CD4-positive, alpha-beta memory T cell (primary cell): ENCODE data around the gene FAAH. TPM values are rescaled to one million over a fixed set of nuclear protein-coding genes. Genes with fewer than 3 reads are reported as not detected.
A peak's percentile ranks its signal among the peaks of the same experiment; 100 is the strongest.

Experiments used
- CTCF ChIA-PET: fragments of 350-600 bp; sonication (Branson Sonifier 250); formaldehyde crosslinking; loops from one replicate; lab custom pipeline; 2021; ENCODE audit warnings: inconsistent platforms; ENCODE audit not compliant: partially characterized antibody; lab: Charles Lee
- POLR2A ChIA-PET: fragments of 350-600 bp; sonication (Branson Sonifier 250); formaldehyde crosslinking; loops from one replicate; lab custom pipeline; 2021; ENCODE audit not compliant: partially characterized antibody; lab: Charles Lee
- DNase-seq, 5 donors: peaks; one replicate each; pipeline versions ENCODE4 v3.0.0 to v3.0.0-alpha.2; 2020 to 2022; ENCODE audit warnings: mixed read lengths in 1 of 5
- H3K27ac ChIP-seq: one replicate; pipeline ENCODE4 v1.7.0; 2013; ENCODE audit warnings: low read depth, low read length
- H3K27me3 ChIP-seq: 2 replicates; pipeline ENCODE4 v1.7.0; 2013; ENCODE audit warnings: mild to moderate bottlenecking, low read length, moderate library complexity; ENCODE audit not compliant: insufficient read depth
- H3K36me3 ChIP-seq: 2 replicates; pipeline ENCODE4 v1.7.0; 2013; ENCODE audit warnings: mild to moderate bottlenecking, low read length, moderate library complexity; ENCODE audit not compliant: insufficient read depth
- H3K4me1 ChIP-seq: 2 replicates; pipeline ENCODE4 v1.7.0; 2013; ENCODE audit warnings: mild to moderate bottlenecking, low read length, moderate library complexity; ENCODE audit not compliant: insufficient read depth
- H3K4me3 ChIP-seq, 2 donors: one replicate each; pipeline ENCODE4 v1.7.0; 2013; ENCODE audit warnings: low read length in 2 of 2, mild to moderate bottlenecking in 1 of 2
- H3K9me3 ChIP-seq, 2 donors: one replicate each; pipeline ENCODE4 v1.7.0; 2013; ENCODE audit warnings: low read length in 2 of 2, control low read depth in 1 of 2; ENCODE audit not compliant: control insufficient read depth in 1 of 2
- H3K27ac Mint-ChIP-seq, 7 donors: one replicate each; pipeline ENCODE4 v1.8.0; 2020 to 2021; ENCODE audit warnings: mixed read lengths in 7 of 7, mild to moderate bottlenecking in 6 of 7, inconsistent platforms in 3 of 7, moderate library complexity in 3 of 7
- H3K27me3 Mint-ChIP-seq, 2 donors: one replicate each; pipeline ENCODE4 v1.8.0; 2020 to 2021; ENCODE audit warnings: mixed read lengths in 2 of 2
- H3K36me3 Mint-ChIP-seq, 2 donors: one replicate each; pipeline ENCODE4 v1.8.0; 2020 to 2021; ENCODE audit warnings: mixed read lengths in 2 of 2, inconsistent platforms in 1 of 2, mild to moderate bottlenecking in 1 of 2
- H3K4me1 Mint-ChIP-seq, 4 donors: one replicate each; pipeline ENCODE4 v1.8.0; 2020 to 2021; ENCODE audit warnings: mixed read lengths in 4 of 4, mild to moderate bottlenecking in 1 of 4
- H3K4me3 Mint-ChIP-seq, 8 donors: one replicate each; pipeline ENCODE4 v1.8.0; 2020 to 2021; ENCODE audit warnings: mixed read lengths in 8 of 8, mild to moderate bottlenecking in 7 of 8, moderate library complexity in 6 of 8, inconsistent platforms in 3 of 8
- H3K9me3 Mint-ChIP-seq, 8 donors: one replicate each; pipeline ENCODE4 v1.8.0; 2020 to 2021; ENCODE audit warnings: mixed read lengths in 8 of 8, mild to moderate bottlenecking in 5 of 8, inconsistent platforms in 3 of 8, moderate library complexity in 1 of 8
- intact Hi-C: fragments of 100-400 bp; cut with micrococcal nuclease; formaldehyde crosslinking; loops from one replicate; pipeline ENCODE4 v1.15.1; 2023
- polyA plus RNA-seq, 2 donors: library from polyadenylated mRNA; unstranded; fragments of 300-500 nt; fragmentation: Illumina TruSeq; gene quantifications; one replicate each; pipeline ENCODE4 v1.2.3, GENCODE V29; 2021
- total RNA-seq, 2 experiments: library from RNA; stranded (reverse); gene quantifications; one replicate each; pipeline ENCODE4 v1.2.3, GENCODE V29; 2021

The FAAH gene
- total and polyA plus RNA-seq, 4 experiments from 2014 or later, result 2.0 to 10.7 (median 5.9) TPM

DNA sequence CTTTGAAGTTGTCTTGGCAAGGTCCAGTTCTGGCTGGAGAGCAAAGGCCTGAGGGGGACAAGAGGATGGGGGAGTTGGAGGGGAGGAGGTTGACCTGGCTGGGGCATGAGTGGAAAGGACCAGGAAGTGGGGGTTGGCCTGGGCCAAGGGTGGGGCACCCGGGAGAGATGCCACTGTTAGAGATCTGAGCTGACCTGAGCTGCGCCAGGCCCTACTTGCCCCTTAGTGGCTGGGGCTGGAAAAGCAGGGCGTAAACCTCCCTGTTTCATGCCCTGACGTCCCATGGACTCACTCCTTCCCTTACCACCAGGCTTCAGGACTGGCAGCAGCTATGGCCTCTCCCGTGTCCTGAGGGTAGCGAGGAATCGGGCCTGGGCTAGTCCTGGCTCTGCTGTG lies 16.9 kb downstream of the FAAH start:
- no peaks in the 10 kb centered on the region for H3K36me3 Mint-ChIP-seq
- DNase-seq, result no peak
- H3K27ac Mint-ChIP-seq, result no peak overlapping the region
- H3K27ac ChIP-seq, result no peak overlapping the region
- CTCF ChIA-PET, result interaction anchor here (7.4 kb wide), 1 partner anchor 117 kb away, joined by 39 read pairs; no protein-coding TSS in a partner anchor
- H3K27me3 Mint-ChIP-seq, result no peaks in the 10 kb centered on the region
- peaks cover 37% of the 10 kb centered on the region for H3K4me1 ChIP-seq
- H3K36me3 ChIP-seq, result no peaks in the 10 kb centered on the region
- no peak overlapping the region for H3K4me3 Mint-ChIP-seq
- no peak overlapping the region for H3K4me3 ChIP-seq
- H3K4me1 Mint-ChIP-seq, result peaks cover 4 to 32% (median 21%) of the 10 kb centered on the region in 4 donors
- POLR2A ChIA-PET, result no interaction called here
- H3K9me3 ChIP-seq, result no peaks in the 10 kb centered on the region
- no peaks in the 10 kb centered on the region for H3K9me3 Mint-ChIP-seq
- H3K27me3 ChIP-seq, result no peaks in the 10 kb centered on the region
- intact Hi-C loops, result no loop called here

DNA sequence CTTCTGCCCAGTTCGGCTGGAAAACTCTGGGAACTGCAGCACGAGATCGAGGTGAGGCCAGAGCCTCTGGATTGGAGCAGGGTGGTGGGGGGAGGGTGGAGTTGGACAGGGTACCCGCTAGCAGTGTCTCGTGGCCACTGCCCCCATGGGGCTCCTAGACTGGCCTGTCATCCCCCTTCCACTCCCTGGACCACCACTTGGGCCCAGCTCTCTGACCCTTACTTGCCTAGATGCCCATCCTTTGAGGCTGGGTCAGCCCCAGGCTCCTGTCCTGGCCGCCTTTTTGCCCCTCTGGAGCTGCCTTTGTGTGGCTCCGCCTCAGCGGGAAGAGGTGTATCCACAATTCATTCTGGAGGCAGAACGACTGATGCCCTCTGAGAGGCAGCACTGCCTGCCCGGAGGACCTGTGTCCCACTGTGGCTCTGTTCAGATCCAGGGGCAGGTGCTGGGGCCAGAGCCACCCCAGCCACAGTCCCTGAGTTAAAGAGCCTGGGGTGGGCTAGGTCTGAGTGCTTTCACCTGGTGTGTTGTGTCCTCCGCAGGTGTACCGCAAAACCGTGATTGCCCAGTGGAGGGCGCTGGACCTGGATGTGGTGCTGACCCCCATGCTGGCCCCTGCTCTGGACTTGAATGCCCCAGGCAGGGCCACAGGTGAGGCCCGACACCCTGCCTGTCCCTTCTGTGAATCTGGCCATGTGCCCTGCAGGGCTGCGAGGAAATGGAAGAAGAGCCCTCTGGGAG lies 17.7 kb downstream of the FAAH start:
- no peaks in the 10 kb centered on the region for H3K9me3 Mint-ChIP-seq
- POLR2A ChIA-PET, result no interaction called here
- Histone ChIP-seq H3K4me3 (no peak overlapping the region), H3K4me1 (peaks cover 33% of the 10 kb centered on the region), H3K27me3 (no peaks in the 10 kb centered on the region), H3K9me3 (no peaks in the 10 kb centered on the region), H3K27ac (no peak overlapping the region), H3K36me3 (no peaks in the 10 kb centered on the region)
- no peaks in the 10 kb centered on the region for H3K27me3 Mint-ChIP-seq
- H3K4me1 Mint-ChIP-seq, result peaks cover 4 to 32% (median 21%) of the 10 kb centered on the region in 4 donors
- no peak overlapping the region for H3K4me3 Mint-ChIP-seq
- intact Hi-C loops, result no loop called here
- peak overlapping the region in 3 of 7 donors; percentile 32 to 70 (median 40) for H3K27ac Mint-ChIP-seq
- no peaks in the 10 kb centered on the region for H3K36me3 Mint-ChIP-seq
- CTCF ChIA-PET, result interaction anchor here (1.3 to 7.4 kb wide), 2 partner anchors 11 to 116 kb away, joined by 3 to 39 read pairs; no protein-coding TSS in a partner anchor
- no peak for DNase-seq

DNA sequence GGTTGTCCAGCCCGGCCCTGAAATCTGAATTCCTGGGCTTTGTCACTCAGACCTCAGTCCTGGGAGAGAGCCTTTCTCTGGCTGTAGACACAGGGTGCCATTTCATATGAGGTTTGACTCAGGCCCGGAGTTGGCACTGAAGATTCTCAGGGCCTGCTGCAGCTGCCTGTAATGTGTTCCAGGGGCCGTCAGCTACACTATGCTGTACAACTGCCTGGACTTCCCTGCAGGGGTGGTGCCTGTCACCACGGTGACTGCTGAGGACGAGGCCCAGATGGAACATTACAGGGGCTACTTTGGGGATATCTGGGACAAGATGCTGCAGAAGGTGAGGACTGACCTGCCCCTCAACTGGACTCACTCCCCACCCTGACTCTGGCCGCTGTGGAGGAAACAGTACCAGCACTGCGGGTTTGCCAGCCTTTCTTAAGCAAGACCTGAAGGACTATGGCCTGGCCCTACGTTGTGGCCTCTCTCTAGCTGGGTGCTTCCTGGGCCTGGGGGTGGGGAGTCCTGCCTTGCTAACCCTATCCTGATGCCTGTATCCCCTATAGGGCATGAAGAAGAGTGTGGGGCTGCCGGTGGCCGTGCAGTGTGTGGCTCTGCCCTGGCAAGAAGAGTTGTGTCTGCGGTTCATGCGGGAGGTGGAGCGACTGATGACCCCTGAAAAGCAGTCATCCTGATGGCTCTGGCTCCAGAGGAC lies 18.9 kb downstream of the FAAH start:
- Histone ChIP-seq H3K27ac (no peak overlapping the region), H3K9me3 (no peaks in the 10 kb centered on the region), H3K27me3 (no peaks in the 10 kb centered on the region), H3K36me3 (no peaks in the 10 kb centered on the region), H3K4me1 (peaks cover 23% of the 10 kb centered on the region), H3K4me3 (no peak overlapping the region)
- Mint-ChIP-seq H3K9me3 (no peaks in the 10 kb centered on the region), H3K27ac (peak overlapping the region; percentile 22 to 94 (median 80)), H3K36me3 (no peaks in the 10 kb centered on the region), H3K4me1 (peaks cover 0 to 28% (median 17%) of the 10 kb centered on the region in 4 donors), H3K4me3 (no peak overlapping the region), H3K27me3 (no peaks in the 10 kb centered on the region)
- intact Hi-C loops, result no loop called here
- no peak for DNase-seq
- ChIA-PET POLR2A (interaction anchor here (4.1 kb wide), 1 partner anchor 11 kb away, joined by 45 read pairs; no protein-coding TSS in a partner anchor), CTCF (interaction anchor here (0.8 to 3.0 kb wide), 4 partner anchors 9 to 26 kb away, joined by 3 to 15 read pairs (median 4); no protein-coding TSS in a partner anchor)

DNA sequence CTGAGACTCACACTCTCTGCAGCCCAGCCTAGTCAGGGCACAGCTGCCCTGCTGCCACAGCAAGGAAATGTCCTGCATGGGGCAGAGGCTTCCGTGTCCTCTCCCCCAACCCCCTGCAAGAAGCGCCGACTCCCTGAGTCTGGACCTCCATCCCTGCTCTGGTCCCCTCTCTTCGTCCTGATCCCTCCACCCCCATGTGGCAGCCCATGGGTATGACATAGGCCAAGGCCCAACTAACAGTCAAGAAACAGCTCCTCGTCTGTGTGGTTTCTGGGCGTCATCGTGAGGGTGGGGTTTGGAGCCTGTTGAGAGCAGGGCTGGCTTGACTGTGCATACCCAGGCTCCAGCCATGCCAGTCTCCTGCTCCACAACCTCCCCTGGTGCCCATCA lies 19.5 kb downstream of the FAAH start:
- H3K4me1 Mint-ChIP-seq, result peaks cover 0 to 32% (median 17%) of the 10 kb centered on the region in 4 donors
- Histone ChIP-seq H3K27me3 (no peaks in the 10 kb centered on the region), H3K9me3 (no peaks in the 10 kb centered on the region), H3K27ac (no peak overlapping the region), H3K4me1 (peaks cover 23% of the 10 kb centered on the region), H3K36me3 (no peaks in the 10 kb centered on the region), H3K4me3 (no peak overlapping the region)
- H3K9me3 Mint-ChIP-seq, result no peaks in the 10 kb centered on the region
- intact Hi-C loops, result no loop called here
- H3K4me3 Mint-ChIP-seq, result peak overlapping the region in 1 of 8 donors; percentile 24
- ChIA-PET POLR2A (interaction anchor here (4.1 kb wide), 1 partner anchor 10 kb away, joined by 45 read pairs; no protein-coding TSS in a partner anchor), CTCF (interaction anchor here (0.8 to 3.0 kb wide), 4 partner anchors 9 to 26 kb away, joined by 3 to 15 read pairs (median 4); no protein-coding TSS in a partner anchor)
- H3K27me3 Mint-ChIP-seq, result no peaks in the 10 kb centered on the region
- no peaks in the 10 kb centered on the region for H3K36me3 Mint-ChIP-seq
- DNase-seq, result peak; percentile 36 to 79 (median 46)
- peak overlapping the region in 6 of 7 donors; percentile 22 to 94 (median 85) for H3K27ac Mint-ChIP-seq

DNA sequence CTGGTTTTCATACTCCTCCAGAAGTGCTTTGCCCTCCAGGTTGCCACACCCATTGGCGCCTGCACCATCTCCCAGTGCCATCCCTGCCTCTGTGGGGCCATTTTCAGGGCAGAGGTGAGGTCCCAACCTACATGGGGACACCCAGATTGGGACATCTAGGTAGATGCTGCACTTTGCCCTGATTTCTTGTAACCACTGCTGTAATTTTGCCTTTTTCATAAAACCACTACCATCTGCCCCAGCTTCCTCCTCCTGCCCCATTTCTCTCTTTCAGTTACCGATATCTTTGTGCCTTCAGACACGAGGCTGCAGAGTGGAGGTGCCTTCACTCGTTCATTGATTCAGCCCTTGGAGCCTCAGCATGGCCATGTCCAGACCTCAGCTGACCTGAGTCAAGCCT lies 21.4 kb downstream of the FAAH start:
- peak overlapping the region; percentile 30 to 93 (median 82) for H3K27ac Mint-ChIP-seq

DNA sequence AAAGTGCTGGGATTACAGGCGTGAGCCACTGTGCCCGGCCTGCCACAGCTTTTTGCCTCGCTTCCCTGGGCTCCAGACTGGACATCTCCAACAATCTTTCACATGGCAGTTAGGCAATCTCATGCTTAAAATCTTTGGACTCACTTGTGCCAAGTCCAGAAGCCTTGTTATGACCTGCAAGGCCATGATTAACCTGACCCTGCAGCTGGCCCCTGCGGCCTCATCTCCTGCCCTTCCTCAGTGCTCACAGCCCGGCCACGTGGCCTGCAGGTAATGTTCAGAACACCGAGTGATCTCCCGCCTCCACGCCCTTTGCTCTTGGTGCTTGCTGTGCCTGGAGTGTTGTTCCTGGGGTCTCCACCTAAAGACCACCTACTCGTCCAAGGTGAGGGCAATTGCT lies 24.9 kb downstream of the FAAH start:
- no peaks in the 10 kb centered on the region for H3K9me3 ChIP-seq
- Mint-ChIP-seq H3K9me3 (peaks cover 0 to 2% (median 0%) of the 10 kb centered on the region in 8 donors), H3K27ac (peak overlapping the region in 2 of 7 donors; percentile 25 to 43), H3K36me3 (no peaks in the 10 kb centered on the region), H3K27me3 (peaks cover 0 to 17% of the 10 kb centered on the region in 2 donors), H3K4me1 (peaks cover 1 to 51% (median 26%) of the 10 kb centered on the region in 4 donors), H3K4me3 (no peak overlapping the region)
- ChIA-PET POLR2A (no interaction called here), CTCF (interaction anchor here (1.3 kb wide), 1 partner anchor 11 kb away, joined by 3 read pairs; no protein-coding TSS in a partner anchor)
- no peaks in the 10 kb centered on the region for H3K36me3 ChIP-seq
- DNase-seq, result no peak
- peaks cover 46% of the 10 kb centered on the region for H3K4me1 ChIP-seq
- intact Hi-C loops, result no loop called here
- H3K27me3 ChIP-seq, result no peaks in the 10 kb centered on the region
- no peak overlapping the region for H3K4me3 ChIP-seq
- no peak overlapping the region for H3K27ac ChIP-seq

More for the DNA sequence above, 21.4 kb downstream of the FAAH start:
- ChIA-PET POLR2A (interaction anchor here (4.1 kb wide), 1 partner anchor 8 kb away, joined by 45 read pairs; no protein-coding TSS in a partner anchor), CTCF (interaction anchor here (3.0 kb wide), 1 partner anchor 10 kb away, joined by 15 read pairs; no protein-coding TSS in a partner anchor)
- peak in 1 of 5 donors; percentile 20 for DNase-seq
- H3K36me3 Mint-ChIP-seq, result no peaks in the 10 kb centered on the region
- H3K4me3 Mint-ChIP-seq, result peak overlapping the region in 5 of 8 donors; percentile 17 to 60 (median 39)
- peaks cover 26% of the 10 kb centered on the region for H3K4me1 ChIP-seq
- H3K9me3 ChIP-seq, result no peaks in the 10 kb centered on the region
- H3K36me3 ChIP-seq, result no peaks in the 10 kb centered on the region
- H3K9me3 Mint-ChIP-seq, result no peaks in the 10 kb centered on the region
- H3K27me3 Mint-ChIP-seq, result peaks cover 0 to 2% of the 10 kb centered on the region in 2 donors
- H3K27ac ChIP-seq, result no peak overlapping the region
- no peaks in the 10 kb centered on the region for H3K27me3 ChIP-seq
- no peak overlapping the region for H3K4me3 ChIP-seq
- intact Hi-C loops, result no loop called here
- H3K4me1 Mint-ChIP-seq, result peaks cover 1 to 38% (median 20%) of the 10 kb centered on the region in 4 donors
